ENCODE data around the gene NEK11. TPM values are rescaled to one million over a fixed set of nuclear protein-coding genes. Genes with fewer than 3 reads are reported as not detected.
"Not testable (repeated sequence)": the region's sequence is repeated elsewhere in the genome, so short reads cannot be mapped to it uniquely, and the experiment has no call there.

NEK11 gene
- total RNA-seq, 2 experiments from 2014 or later = 1.2 to 1.7 TPM

DNA sequence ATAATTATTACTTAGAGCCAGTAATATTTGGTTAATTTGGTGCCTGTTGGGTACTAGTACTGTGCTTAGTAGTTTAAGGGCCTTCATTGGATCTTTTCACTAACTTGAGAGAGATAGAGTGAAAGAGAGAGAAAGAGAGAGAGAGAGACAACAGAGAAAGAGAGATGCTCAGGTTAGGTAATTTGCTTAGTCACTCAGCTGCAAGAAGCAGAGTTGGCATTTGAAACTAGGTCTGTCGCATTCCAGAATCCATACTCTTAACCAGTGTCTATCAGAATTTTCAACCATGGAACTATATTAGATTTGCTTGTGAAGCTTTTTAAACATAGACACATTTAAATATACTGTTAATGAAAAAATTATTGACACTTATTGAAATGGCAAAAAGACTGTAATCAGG is 323.8 kb downstream of the NEK11 start:
- ChIA-PET CTCF (no interaction called here), POLR2A (no interaction called here)

DNA sequence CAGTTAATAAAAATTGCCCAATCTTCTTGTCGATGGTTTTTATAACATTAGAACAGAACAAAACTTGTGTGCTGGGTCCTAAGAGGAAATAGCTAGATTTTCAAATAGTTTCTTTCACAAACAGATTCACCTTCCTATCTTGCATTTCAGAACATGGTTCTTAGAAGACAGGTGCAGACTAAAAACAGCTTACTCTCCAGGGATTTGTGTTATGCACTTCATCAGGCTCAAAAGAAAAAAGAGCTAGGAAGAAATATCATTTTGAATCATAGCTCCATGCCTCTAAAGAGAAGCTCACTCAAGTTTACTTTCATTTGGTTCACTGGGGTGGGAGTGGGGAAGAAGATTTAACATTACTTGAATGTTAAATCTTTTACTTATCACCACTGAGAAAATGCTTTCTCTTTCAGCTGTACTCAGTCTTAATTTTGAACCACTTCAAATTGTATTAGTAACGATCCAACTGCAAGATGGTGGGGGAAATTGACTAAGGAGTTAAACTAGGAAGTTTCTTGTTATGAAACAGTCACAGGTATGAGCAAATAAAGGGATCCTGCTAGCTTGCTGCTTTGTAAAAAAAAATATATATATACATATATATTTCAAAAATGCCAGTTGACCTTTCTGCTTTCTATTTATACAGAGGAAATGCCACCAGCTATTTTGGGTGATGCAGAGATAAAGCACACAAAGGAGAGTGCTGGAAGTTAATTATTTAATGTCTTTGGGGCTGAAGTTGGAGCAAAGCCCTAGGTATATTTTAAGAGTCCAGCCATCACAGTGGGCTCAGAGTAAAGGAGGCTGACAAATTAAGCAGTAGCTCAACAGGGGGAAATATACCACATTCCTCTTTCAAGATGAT is 326.6 kb downstream of the NEK11 start:
- CTCF ChIA-PET = no interaction called here

DNA sequence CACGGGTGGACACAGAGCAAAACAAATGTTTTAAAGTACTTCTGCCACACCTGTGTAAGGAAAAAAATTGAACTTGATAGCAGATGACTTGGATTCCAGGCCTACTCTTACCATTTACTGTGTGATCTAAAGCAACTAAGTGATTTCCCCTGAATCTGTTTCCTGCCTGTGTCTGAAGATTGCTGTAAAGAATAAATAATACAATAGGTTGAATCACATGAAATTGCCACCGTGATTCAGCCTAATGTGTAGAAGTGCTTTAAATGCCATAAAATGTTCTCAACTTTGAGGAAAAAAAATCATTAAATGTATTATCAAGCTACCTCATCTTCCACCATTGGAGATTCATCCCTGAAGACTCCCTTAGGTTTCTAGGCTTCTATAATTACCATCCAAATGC is 327.3 kb downstream of the NEK11 start:
- ChIA-PET CTCF (no interaction called here), POLR2A (no interaction called here)

More for the DNA sequence above, 326.6 kb downstream of the NEK11 start:
- POLR2A ChIA-PET = interaction anchor here (0.6 kb wide), 1 partner anchor 141 kb away, joined by 3 read pairs; no protein-coding TSS in a partner anchor

DNA sequence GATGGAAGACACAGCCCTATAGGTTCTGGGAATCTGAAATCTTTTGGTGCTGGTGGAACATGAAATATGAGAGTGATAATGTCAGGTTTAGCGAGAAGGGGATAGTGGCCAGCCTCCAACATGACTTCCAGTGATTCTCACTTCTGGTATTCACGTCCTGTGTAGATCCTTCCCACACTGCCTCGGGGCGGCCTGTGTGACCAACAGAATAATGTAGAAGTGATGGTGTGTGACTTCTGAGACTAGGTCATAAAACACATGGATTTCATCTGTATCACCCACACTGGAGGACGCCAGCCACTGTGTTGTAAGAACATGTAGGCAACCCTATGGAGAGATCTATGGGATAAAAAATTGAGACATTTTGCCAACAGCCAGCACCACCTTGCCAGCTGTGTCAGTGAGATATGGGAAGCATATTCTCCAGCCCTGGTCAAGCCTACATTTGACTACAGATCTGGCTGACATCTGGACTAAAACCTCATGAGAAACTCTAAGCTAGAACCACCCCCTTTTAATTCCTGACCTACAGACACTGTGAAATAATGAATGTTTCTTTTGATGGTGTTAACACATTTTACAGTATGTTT is 329.4 kb downstream of the NEK11 start:
- ChIA-PET CTCF (no interaction called here), POLR2A (no interaction called here)

DNA sequence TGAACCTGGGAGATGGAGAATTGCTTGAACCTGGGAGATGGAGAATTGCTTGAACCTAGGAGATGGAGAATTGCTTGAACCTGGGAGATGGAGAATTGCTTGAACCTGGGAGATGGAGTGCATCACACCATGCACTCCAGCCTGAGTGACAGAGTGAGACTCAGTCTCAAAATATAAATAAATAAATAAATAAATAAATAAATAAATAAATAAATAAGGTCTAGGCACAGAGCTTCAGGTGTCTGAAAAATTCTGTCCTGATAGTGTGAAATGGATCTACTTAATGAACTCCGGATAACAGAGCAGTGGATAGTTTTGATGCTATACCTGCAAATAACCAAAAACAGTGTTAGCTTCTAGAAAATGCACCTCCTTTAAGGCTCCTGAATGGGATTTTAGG is 330.6 kb downstream of the NEK11 start:
- POLR2A ChIA-PET = no interaction called here
- CTCF ChIA-PET = no interaction called here

DNA sequence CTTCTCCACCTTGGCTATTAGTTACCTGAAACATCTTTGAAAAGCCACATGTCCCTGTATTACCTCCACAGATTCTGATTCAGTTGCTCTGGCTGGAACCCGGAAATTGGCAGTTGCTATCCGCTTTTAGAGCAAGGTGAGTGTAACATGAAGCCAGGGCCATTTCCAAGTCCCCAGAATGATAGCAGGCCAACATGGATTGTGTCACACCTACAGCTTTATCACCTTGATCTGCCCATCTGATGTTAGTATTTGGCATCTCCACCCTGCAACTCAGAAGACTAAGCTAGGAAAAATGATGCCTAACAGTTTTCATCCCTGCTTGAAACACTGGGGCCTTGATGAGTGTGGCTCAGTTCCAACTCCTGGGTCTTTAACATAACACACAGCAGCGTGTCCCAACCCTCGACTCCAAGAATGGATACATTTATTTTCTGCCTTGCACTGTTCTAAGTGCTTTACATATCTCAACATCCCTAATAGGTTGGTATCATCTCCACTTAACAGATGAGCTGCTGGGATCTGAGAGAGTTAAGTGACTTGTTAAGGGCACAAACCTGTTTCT is 333.6 kb downstream of the NEK11 start:
- CTCF ChIA-PET = no interaction called here

DNA sequence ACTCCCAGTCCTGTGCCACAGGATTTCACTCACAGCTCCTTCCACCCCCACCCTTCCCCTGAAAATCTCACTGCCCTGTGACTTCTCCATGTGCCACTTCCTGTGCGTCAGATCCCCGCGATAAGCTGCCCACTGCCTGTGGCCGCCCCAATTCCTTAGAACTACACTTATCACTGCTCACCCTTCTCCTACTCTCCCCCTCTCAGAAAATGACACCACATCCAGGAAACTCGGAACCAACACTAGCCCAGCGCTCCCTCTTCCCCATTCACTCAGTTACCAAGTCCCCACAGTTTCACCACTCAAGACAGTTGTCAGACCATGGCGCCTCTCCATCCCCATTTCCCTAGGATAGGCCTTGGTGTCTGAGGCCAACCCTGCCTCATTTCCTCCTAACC is 334.4 kb downstream of the NEK11 start:
- POLR2A ChIA-PET, CTCF ChIA-PET: not testable (repeated sequence)

More for the DNA sequence above, 333.6 kb downstream of the NEK11 start:
- POLR2A ChIA-PET = no interaction called here

DNA sequence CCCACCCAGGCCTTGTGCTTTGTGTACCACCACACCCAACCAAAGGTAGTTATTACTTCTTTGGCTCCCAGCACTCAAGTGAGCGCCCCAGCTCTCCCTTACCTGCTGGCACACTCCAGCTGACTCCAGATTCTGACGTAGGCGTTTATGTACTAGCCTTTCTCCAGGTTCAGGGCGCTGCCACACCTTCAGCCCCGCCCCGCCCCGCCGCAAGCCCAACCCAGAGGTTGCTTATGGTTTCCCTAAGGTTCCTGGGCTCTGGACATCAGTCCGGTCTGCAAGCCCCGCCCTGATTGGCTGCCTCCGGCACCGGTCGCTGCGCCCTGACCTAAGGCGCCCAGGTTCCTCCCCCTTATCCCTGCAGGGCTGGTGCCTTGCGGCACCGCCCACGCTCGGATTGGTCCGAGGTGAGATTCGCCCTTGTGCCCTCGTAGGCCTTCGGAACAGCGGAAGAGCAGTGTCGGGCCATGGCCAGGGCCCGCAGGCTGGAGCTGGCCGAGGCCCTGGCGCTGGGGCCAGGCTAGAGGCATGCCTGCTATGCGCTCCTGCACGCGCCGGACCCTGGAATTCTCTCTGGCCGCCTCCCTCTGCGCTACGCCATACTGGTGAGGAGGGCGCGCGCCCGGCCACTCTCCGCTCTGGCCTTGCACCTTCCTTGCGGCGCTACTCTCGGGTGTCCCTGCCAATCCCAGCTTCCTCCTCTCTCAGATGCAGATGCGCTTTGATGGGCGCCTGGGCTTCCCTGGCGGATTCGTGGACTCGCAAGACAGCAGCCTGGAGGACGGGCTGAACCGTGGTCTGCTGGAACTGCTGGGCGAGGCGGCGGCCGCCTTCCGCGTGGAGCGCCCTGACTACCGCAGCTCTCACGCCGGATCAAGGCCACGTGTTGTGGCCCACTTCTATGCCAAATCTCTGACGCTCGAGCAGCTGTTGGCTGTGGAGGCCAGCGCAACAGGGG is 335.1 kb downstream of the NEK11 start:
- ChIA-PET CTCF (no interaction called here), POLR2A (no interaction called here)

DNA sequence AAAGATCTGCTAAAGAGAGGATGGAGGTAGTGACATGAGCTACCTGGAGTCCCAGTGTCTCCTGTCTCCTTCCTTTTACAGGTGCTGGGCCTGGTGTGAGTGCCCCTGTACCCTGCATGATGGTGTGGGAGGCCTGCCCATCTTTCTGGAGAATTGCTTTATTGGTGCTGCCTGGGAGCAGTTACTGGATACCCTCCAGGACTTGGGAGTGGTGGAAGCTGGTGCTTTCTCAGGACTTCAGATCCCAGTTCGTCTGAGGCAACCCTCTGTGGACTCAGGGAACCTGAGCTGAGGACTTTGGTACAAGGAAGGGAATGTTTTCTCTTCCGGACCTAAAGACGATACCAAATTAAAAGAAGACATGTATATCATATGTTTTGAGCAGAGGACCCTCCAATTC is 336.6 kb downstream of the NEK11 start:
- CTCF ChIA-PET = interaction anchor here (0.8 kb wide), 1 partner anchor 17 kb away, joined by 3 read pairs; no protein-coding TSS in a partner anchor
- POLR2A ChIA-PET = no interaction called here

DNA sequence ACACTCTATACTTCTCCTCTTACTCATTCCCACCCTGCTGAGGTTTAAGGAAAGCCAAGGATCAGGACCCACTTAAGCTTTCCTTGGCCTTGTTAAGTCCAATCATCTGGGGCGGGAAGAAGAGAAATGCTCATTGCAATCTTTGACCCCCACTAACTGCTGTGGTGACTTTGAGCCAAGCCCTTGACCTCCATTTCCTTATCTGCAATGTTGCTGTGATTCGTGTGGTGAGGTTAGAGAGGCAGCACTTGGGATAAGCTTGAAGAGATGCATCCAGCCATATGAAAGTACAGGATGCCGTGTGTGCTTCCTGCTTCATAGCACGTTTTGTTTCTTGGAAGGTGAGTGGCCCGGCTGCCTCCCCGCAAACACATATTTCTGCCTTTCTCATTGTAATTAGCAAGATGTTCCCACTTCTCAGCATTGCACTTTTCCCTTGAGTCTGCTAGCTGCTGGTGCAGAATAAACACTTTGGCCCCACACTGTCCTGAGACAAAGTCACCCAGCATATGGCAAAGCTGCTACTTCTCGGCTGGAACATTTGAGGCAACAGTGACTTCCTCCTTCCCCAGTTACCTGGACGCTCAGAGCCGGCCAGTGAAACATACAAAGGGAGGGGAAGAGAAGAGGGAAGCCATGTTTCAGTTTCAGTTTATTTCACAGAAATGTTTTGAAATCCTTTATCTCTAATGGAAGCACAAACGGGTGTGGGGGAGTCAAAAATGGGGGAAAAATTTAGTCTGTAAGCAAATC is 344.4 kb downstream of the NEK11 start:
- POLR2A ChIA-PET = no interaction called here

DNA sequence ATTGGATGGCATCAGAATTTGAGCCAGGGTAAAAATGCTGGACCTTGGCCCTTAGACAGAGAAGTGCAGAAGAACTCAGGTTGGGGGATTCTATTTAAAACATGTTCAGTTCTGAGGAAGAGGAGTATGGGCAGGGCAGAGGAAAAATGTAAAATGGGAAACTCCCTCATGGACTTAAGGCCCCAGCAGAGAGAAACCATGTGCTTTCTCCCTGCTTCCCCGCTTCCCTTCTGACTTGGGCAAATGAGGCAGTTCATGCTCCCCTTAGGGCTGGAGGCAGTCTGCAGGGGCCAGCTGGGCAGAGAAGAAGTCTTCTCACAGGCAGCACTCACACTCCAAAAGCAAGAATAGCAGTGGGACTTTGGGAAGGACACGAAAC is 345.0 kb downstream of the NEK11 start:
- ChIA-PET POLR2A (no interaction called here), CTCF (no interaction called here)

More for the DNA sequence above, 344.4 kb downstream of the NEK11 start:
- CTCF ChIA-PET = no interaction called here

DNA sequence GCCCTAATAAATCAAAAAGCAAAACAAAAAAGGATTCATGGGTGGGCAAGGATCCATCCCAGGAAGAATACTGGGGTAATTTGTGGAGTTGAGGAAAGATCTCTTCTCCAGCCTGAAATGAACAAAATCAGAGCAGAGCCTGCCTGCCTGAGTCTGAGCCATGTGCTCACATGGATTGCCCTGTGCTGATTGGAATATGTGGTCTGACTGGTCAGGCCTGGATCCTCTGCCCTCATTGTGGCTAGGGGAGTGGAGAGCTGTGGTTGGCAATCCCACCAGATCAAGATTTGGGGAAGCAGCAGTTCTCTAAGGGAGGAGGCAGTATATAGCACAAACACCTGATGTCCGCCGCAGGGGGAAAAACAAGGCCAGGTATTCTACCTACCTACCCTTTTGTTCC is 348.1 kb downstream of the NEK11 start:
- CTCF ChIA-PET = no interaction called here
- POLR2A ChIA-PET = no interaction called here

DNA sequence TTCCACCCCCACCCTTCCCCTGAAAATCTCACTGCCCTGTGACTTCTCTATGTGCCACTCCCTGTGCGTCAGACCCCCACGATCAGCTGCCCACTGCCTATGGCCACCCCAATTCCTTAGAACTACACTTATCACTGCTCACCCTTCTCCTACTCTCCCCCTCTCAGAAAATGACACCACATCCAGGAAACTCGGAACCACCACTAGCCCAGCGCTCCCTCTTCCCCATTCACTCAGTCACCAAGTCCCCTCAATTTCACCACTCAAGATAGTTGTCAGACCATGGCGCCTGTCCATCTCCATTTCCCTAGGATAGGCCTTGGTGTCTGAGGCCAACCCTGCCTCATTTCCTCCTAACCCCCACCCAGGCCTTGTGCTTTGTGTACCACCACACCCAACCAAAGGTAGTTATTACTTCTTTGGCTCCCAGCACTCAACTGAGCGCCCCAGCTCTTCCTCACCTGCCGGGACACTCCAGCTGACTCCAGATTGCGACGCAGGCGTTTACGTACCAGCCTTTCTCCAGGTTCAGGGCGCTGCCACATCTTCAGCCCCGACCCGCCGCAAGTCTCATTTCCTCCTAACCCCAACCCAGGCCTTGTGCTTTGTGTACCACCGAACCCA is 354.3 kb downstream of the NEK11 start:
- CTCF ChIA-PET = interaction anchor here (0.5 kb wide), 1 partner anchor 71 kb away, joined by 3 read pairs; no protein-coding TSS in a partner anchor

DNA sequence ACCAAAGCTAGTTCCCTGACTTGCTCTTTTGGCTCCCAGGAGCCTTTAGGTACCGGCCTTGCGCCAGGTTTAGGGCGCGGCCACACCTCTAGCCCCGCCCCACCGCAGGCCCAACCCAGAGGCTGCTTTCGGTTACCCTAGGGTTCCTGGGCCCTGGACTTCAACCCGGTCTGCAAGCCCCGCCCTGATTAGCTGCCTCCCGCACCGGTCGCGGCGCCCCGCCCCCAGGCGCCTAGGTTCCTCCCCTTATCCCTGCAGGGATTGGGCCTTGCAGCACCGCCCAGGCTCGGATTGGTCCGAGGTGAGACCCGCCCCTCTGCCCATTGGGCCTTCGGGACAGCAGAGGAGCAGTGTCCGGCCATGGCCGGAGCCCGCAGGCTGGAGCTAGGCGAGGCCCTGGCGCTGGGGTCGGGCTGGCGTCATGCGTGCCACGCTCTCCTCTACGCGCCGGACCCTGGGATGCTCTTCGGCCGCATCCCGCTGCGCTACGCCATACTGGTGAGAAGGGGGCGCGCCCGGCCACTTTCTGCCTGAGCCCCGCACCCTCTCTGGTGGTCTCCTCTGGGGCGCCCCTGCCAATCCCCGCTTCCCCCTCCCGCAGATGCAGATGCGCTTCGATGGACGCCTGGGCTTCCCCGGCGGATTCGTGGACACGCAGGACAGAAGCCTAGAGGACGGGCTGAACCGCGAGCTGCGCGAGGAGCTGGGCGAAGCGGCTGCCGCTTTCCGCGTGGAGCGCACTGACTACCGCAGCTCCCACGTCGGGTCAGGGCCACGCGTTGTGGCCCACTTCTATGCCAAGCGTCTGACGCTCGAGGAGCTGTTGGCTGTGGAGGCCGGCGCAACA is 355.0 kb downstream of the NEK11 start, which contains the start of gene NUDT16:
Gene NUDT16, plus strand, starts transcription at position 330 of the 847 bp plus-strand sequence. Its CDS starts 31 bp downstream, at position 361.
- CTCF ChIA-PET = interaction anchor here (0.5 to 1.4 kb wide), 3 partner anchors 62 to 349 kb away, joined by 3 to 4 read pairs (median 3); no protein-coding TSS in a partner anchor
- POLR2A ChIA-PET = no interaction called here

More for the DNA sequence above, 354.3 kb downstream of the NEK11 start:
- POLR2A ChIA-PET = not testable (repeated sequence)

DNA sequence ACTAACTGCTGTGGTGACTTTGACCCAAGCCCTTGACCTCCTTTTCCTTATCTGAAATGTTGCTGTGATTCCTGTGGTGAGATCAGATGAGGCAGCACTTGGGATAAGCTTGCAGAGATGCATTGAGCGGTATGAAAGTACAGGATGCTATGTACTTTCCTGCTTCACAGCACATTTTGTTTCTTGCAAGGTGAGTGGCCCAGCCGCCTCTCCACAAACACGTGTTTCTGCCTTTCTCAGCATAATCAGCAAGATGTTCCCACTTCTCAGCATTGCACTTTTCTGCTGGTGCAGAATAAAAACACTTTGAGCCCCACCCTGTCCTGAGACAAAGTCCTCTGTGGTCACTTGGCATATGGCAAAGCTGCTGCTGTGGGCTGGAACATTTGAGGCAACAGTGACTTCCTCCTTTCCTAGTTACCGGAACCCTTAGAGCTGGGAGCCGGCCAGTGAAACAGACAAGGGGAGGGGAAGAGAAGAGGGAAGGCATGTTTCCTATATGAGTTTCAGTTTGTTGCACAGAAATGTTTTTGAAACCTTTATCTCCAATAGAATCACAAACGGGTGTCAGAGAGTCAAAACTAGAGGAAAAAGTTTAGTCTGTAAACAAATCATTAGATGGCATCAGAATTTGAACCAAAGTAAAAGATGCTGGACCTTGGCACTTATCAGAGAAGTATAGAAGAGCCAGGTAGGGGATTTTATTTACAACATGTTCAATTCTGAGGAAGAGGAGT is 359.9 kb downstream of the NEK11 start:
- ChIA-PET POLR2A (no interaction called here), CTCF (no interaction called here)

DNA sequence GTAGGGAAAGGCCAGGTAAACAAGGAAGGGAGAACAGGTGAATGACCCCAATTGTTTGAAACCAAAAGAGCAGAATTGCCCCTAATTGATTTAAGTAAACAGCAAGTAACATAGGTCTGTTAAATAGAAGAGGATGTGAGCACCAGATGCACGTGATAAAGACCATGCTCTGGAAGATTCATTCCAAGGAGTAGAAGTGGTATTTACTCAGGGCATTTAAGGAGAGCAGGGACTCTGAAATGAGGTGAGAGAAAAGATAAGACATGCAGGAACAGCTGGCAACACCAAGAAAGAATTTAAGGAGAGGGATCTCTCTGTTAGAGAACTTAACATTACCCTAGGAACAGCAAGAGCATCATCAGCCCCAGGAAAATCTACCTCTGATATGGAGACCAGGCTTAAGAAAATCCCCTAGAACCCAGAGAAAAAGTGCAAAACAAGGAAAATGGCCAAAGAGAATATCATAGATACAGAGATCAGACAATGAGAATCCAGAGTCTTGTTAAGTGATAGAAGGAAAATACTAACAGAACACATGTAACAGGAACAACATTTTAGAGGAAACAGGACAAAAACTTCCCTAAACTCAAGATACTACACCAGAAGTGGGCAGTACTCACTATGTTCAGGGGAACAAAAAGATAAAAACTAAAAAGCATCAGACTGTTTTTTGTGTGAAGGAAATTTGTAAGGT is 361.3 kb downstream of the NEK11 start:
- CTCF ChIA-PET = no interaction called here
- POLR2A ChIA-PET = no interaction called here

DNA sequence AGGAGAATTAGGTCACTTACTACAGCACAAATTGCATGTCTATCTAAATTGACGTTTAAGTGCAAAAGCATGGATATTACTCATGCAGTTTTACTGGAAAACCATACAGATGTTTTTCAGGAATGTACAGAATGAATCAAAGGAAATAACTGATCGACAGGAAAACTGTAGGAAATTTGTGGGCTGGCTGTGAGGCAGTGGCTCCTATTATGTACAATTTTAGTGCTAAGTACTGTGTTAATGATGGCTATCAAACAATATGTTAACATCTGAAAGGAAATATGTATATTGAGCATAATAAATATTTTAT is 361.8 kb downstream of the NEK11 start:
- POLR2A ChIA-PET = no interaction called here
- CTCF ChIA-PET = no interaction called here

Measured in activated CD8-positive, alpha-beta memory T cell treated with anti-CD3 and anti-CD28 coated beads for 36 hours (primary cell).